GM21619 (cell line): ENCODE results near the gene ARHGEF25.
A peak's percentile ranks its signal among the peaks of the same experiment; 100 is the strongest.
"Not testable (repeated sequence)": the region's sequence is repeated elsewhere in the genome, so short reads cannot be mapped to it uniquely, and the experiment has no call there.

Experiments
- ATAC-seq: cut with Tn5 transposase; IDR thresholded peaks from one replicate; pipeline ENCODE4 v1.9.1; 2021; ENCODE audit not compliant: unreplicated experiment

The ARHGEF25 gene

DNA sequence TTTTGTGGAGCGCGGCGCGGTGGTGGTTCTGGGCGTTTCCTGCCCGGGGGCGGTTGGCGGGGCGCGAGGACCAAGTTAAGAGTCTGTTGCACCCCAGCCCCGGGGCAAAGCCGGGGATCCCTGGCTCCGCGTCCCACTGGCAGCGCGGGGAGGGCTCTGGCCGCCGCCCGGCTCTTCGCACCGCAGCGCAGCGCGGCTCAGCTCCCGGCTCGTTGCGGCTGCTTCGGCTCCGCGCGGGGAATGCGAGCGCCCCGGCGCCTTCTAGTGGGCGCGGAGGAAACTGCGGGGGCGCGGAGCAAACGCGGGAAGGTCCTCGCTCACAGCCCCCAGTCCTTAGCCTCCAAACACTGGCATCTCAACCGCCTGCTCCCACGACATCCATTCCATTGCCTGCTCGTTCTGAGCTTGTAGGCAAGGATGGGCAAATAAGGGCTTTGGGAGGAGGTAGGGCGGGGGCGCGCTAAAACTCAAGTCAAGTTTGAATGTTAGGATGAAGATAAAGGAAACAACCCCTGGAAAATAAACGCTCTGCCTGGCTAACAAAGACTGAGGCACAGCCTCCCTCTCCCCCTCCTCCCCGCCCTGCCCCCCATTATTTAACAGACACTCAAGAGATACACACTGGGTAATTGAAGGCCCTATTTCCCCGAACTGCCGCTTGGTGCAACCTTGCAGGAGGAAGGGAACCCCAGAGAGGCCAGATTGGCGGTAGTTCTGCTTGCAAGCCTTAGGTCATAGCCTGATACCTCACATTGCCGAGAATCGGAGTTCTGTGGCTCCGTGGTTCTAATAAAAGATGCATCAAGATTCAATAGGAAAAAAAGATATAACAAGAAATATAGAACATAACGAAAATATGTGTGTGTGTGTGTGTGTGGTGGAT is 22.0 kb downstream of the ARHGEF25 start, which contains the start of gene B4GALNT1:
B4GALNT1 (minus strand) TSS at position 244 of the 883 bp plus-strand sequence. CDS start 1,069 bp downstream, outside the sequence.
- peak; percentile 82 for ATAC-seq

DNA sequence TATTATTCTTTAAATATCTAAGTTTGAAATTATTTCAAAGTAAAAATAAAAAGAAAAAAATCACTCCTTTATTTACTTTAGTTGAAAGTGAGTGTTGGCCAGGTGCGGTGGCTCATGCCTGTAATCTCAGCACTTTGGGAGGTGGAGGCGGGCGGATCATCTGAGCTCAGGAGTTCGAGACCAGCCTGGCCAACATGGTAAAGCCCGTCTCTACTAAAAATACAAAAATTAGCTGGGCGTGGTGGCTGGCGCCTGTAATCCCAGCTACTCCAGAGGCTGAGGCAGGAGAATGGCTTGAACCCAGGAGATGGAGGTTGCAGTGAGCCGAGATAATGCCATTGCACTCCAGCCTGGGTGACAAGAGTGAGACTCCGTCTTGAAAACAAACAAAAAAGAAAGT is 25.5 kb downstream of the ARHGEF25 start:
- not testable (repeated sequence) for ATAC-seq

DNA sequence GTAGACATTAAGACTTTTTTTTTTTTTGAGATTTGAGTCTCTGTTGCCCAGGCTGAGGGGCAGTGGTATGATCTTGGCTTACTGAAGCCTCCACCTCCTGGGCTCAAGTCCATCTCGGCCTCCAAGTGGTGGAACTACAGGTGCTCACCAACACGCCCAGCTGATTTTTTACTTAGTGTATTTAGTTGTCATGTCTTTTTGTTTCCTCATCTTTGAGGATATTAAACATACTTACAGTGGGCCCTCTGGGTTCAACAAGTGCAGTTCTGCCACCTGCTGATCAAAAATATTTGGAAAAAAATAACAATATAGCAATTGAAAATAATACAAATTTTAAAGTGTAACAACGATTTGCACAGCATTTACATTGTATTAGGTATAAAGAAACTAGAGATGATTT is 26.1 kb downstream of the ARHGEF25 start:
- ATAC-seq: no peak

DNA sequence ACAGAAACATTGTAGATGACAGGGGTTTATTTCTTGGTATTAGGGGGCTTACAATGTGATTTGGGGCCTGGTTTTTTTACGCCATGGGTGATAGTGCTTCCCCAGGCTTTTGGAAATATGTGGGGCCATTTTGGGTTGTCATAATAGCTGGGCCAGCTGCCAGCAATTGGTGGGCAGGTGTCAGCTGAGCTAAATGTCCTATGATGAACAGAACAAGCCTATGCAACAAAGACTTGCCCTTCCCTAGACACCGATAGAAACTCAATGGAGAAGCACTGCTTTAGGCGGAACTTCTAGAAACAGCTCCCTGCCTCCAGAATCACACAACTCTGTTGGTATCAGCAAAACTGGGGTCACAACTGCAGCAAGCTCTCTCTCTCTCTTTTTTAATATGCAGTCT is 26.9 kb downstream of the ARHGEF25 start:
- no peak for ATAC-seq

DNA sequence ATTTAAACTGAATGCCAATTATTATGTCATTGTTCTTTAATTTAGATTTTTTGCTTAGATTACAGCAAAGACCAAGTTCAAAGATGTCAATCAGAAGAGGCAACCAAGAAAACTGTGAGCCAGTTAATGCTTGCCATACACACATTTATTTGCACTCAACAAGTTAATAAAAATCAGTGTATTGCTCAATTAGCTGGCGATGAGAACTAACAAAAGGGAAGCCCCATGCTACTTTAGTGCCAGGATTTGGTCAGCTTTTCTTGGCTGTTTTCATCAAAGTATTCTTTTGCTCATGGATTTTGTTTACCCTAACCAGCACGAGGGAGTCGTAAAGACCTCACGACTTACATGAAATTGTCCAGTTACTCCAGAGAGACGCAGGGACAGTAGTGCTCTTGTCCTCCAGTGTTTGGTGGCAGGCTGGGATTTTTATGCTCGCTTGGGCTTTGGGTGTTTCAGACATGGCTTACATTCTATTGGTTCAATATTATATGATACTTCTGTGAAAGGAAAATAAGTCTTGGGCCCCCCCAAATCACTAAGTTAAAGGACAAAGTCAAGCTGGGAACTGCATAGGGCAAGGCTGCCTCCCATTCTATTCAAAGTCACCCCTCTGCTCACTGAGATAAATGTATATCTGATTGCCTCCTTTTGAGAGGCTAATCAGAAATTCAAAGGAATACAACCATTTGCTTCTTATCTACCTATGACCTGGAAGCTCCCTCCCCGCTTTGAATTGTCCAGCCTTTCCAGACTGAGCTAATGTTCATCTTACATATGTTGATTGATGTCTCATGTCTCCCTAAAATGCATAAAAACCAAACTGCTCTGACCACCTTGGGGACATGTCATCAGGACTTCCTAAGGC is 29.2 kb downstream of the ARHGEF25 start:
- no peak for ATAC-seq

DNA sequence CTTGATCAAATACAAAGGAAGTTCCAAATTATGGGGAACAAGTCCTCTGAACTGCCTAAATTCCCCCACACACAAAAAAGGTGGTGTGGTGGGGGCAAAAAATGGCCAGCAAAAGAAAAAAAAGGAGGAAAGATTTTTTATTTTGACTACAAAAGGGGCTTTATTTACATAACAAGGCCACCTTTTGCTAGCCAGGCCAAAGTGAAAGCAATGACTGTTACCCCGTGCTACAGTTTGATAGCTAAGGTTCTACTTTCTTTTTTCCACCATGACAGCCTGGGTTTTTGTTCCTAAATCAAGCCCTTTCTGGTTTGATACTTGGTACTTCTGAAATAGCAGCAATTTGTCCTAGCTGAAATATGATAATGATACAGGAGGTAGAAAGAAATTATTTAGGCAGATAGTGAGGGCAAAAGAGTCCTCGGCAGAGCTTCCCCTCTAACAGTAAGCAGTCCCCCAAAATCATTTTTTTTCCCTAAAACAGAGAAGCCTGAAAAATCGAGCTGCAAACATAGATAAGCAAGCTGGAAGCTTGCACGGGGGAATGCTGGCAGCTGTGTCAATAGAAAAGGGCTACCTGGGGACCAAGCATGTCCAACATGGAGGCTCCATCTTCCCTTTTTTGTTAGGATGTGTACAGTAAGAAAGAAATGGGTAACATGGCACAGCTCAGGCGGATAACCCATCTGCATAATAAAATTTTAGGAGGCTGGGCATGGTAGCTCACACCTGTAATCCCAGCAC is 30.6 kb downstream of the ARHGEF25 start:
- no peak for ATAC-seq

DNA sequence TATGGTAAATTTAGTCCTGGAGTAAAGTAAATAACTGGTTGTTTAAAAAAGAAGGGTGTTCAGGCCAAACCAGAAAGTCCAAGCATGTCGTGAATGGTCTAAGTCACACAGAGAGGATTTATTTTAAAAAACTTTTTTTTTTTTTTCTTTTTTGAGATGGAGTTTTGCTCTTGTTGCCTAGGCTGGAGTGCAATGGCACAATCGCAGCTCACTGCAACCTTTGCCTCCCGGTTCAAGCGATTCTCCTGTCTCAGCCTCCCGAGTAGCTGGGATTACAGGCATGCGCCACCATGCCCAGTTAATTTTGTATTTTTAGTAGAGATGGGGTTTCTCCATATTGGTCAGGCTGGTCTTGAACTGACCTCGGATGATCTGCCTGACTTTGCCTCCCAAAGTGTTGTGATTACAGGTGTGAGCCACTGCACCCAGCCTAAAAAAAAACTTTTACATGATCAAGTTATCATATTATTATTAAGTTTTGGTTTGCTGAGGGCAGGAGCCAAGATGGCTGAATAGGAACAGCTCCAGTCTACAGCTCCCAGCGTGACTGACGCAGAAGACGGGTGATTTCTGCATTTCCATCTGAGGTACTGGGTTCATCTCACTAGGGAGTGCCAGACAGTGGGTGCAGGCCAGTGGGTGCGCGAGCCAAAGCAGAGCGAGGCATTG is 34.9 kb downstream of the ARHGEF25 start:
- ATAC-seq: not testable (repeated sequence)

DNA sequence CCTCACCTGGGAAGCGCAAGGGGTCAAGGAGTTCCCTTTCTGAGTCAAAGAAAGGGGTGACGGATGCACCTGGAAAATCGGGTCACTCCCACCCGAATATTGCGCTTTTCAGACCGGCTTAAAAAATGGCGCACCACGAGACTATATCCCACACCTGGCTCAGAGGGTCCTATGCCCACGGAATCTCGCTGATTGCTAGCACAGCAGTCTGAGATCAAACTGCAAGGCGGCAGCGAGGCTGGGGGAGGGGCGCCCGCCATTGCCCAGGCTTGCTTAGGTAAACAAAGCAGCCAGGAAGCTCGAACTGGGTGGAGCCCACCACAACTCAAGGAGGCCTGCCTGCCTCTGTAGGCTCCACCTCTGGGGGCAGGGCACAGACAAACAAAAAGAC is 35.4 kb downstream of the ARHGEF25 start:
- not testable (repeated sequence) for ATAC-seq

DNA sequence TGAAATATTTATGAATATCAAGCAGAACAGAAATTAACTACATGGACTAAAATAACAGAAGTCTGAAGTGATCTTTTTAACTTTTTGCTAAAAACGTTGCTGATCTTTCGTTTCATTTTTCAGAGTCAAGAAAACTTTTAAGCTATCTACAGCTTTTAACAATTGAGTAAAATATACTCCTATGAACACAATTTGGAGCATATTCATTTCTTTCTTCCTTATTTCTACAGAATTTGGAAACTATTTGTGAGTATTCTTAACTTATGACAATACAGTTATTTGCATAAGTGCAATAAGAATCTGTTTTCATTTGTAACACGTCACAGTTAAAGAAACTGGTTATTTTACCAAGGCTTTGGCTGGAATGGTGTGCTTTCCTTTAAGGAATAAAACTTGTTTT is 42.8 kb downstream of the ARHGEF25 start:
- no peak for ATAC-seq

DNA sequence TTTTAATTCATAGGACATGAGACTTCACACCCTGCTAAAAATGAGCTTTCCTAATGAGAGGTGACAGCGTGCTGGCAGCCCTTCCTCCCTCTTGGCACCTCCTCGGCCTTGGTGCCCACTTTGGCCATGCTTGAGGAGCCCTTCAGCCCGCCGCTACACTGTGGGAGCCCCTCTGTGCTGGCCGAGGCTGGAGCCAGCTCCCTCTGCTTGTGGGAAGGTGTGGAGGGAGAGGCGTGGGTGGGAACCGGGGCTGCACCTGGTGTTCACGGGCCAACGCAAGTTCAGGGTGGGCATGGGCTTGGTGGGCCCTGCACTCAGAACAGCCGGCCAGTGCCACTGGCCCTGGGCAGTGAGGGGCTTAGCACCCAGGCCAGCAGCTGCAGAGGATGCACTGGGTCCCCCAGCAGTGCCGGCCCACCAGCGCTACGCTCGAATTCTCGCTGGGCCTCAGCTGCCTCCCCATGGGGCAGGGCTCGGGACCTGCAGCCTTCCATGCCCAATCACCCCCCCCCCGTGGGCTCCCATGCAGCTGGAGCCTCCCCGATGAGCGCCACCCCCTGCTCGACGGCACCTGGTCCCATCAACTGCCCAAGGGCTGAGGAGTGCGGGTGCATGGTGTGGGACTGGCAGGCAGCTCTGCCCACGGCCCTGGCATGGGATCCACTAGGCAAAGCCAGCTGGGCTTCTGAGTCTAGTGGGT is 44.5 kb downstream of the ARHGEF25 start:
- ATAC-seq: no peak

DNA sequence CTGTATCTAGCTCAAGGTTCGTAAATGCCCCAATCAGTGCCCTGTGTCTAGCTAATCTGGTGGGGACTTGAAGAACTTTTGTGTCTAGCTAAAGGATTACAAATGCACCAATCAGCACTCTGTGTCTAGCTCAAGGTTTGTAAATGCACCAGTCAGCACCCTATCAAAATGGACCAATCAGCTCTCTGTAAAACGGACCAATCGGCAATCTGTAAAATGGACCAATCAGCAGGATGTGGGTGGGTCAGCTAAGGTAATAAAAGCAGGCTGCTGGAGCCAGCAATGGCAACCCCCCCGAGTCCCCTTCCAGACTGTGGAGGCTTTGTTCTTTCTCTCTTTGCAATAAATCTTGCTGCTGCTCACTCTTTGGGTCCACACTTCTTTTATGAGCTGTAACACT is 45.2 kb downstream of the ARHGEF25 start:
- ATAC-seq: not testable (repeated sequence)

DNA sequence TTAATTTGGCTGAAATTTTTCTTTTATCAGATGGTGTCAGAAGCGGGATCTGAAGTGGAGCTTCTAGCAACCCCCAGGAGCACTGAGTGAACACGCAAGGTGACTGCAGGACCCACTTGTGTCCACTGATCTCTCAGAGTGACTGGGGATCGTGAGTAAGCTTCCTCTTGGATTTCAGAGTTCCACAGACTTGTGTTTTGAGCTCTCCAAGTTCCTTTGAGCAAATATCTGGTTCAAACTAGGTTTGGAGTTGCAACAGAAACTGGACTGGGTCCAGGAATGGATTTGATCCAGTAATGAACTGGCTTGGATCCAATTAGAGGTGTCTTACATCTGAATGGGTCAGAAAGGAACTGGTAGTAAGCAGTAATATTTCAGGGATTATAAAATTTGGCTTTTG is 46.5 kb downstream of the ARHGEF25 start:
- no peak for ATAC-seq

DNA sequence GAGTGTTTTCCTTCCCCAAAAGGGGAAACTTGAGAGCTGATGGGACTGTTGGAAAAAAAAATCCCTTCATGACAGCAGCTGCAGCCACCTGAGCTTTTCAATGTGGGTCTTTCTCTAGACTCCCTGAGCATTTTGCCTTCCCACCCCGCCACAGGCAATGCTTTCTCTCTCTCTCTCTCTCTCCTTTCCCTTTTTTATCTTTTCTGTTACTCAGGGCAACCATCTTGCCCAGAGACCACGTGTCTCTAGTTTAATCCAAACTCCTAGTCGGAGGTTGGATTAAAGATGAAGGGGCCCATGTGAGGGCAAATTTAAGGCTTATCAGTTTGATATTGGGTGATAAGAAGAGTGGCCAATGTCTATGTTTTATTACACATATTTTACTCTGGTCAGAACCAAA is 47.7 kb downstream of the ARHGEF25 start:
- no peak for ATAC-seq

DNA sequence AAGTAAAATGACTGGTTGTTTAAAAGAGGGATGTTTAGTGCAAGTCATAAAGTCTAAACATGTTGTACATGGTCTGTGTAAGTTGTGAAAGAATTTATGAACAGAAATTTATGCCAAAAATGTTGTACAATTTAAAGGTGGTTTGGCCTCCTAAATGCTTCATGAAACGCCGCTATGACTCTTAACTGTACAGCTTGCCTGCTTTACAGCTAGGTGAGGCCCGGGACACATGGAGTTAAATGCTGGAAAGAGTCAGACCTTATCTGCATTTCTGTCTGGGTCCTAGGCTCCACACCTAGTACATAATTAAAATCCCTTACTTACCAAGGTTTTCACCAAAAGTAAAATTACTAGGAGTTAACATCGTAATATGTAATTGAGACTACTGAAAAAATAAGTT is 50.1 kb downstream of the ARHGEF25 start:
- no peak for ATAC-seq

DNA sequence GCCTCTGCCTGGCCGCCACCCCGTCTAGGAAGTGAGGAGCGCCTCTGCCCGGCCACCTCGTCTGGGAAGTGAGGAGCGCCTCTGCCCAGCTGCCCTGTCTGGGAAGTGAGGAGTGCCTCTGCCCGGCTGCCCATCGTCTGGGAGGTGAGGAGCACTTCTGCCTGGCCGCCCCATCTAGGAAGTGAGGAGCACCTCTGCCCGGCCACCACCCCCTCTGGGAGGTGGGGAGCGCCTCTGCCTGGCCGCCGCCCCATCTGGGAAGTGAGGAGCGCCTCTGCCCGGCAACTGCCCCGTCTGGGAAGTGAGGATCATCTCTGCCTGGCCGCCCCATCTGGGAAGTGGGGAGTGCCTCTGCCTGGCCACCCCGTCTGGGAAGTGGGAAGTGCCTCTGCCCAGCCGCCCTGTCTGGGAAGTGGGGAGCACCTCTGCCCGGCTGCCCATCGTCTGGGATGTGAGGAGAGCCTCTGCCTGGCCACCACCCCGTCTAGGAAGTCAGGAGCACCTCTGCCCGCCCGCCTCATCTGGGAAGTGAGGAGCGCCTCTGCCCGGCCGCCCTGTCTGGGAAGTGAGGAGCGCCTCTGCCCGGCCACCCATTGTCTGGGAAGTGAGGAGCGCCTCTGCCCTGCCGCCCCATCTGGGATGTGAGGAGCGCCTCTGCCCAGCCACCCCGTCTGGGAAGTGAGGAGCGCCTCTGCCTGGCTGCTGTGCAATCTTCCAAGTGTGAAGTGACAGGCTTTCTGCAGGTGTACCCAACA is 54.0 kb downstream of the ARHGEF25 start:
- ATAC-seq: not testable (repeated sequence)
